Neuronal stem cell (in vitro differentiated cells): ENCODE measurements around the gene TNNC1.

Source experiments
- DNase-seq: peaks from one replicate; pipeline ENCODE4 v3.0.0-alpha.2; 2013; ENCODE audit warnings: low spot score
- H2AFZ ChIP-seq: one replicate; pipeline ENCODE4 v1.6.1; 2013; ENCODE audit warnings: mild to moderate bottlenecking, low read length, inconsistent platforms
- H2AK5ac ChIP-seq: 2 replicates; pipeline ENCODE4 v1.6.1; 2013; ENCODE audit warnings: low read depth, mild to moderate bottlenecking, inconsistent platforms, low read length, moderate library complexity, mixed read lengths
- H2BK120ac ChIP-seq: 2 replicates; pipeline ENCODE4 v1.6.1; 2013; ENCODE audit warnings: low read depth, mild to moderate bottlenecking, inconsistent platforms, low read length, moderate library complexity, mixed read lengths
- H2BK12ac ChIP-seq: one replicate; pipeline ENCODE4 v1.6.1; 2013; ENCODE audit warnings: low read length, inconsistent platforms
- H2BK15ac ChIP-seq: 2 replicates; pipeline ENCODE4 v1.6.1; 2013; ENCODE audit warnings: mild to moderate bottlenecking, low read length, inconsistent platforms, mixed read lengths
- H2BK5ac ChIP-seq: one replicate; pipeline ENCODE4 v1.6.1; 2013; ENCODE audit warnings: inconsistent platforms, mild to moderate bottlenecking, low read length, moderate library complexity
- H3K14ac ChIP-seq: one replicate; pipeline ENCODE4 v1.6.1; 2013; ENCODE audit warnings: low read length, inconsistent platforms
- H3K18ac ChIP-seq: 2 replicates; pipeline ENCODE4 v1.6.1; 2013; ENCODE audit warnings: low read length, inconsistent platforms
- H3K23ac ChIP-seq: 2 replicates; pipeline ENCODE4 v1.6.1; 2013; ENCODE audit warnings: low read depth, mild to moderate bottlenecking, mixed read lengths, low read length, inconsistent platforms; ENCODE audit not compliant: poor library complexity
- H3K27ac ChIP-seq: replicated peaks from 3 replicates; pipeline ENCODE4 v1.5.1; 2013; ENCODE audit warnings: low read length, inconsistent platforms
- H3K27me3 ChIP-seq, 3 experiments: 2 replicates each; pipeline ENCODE4 v1.6.1; 2013; ENCODE audit warnings: low read length in 3 of 3, mild to moderate bottlenecking in 2 of 3, inconsistent platforms in 1 of 3, low read depth in 1 of 3, mixed read lengths in 1 of 3, moderate library complexity in 1 of 3; ENCODE audit not compliant: control insufficient read depth in 3 of 3, insufficient read depth in 3 of 3
- H3K36me3 ChIP-seq, 2 donors: replicated peaks in 1 of 2; 2 replicates each; pipeline ENCODE4 v1.6.1; 2013; ENCODE audit warnings: low read length in 2 of 2; ENCODE audit not compliant: control insufficient read depth in 2 of 2, insufficient read depth in 2 of 2
- H3K4ac ChIP-seq: 2 replicates; pipeline ENCODE4 v1.6.1; 2013; ENCODE audit warnings: inconsistent platforms, mild to moderate bottlenecking, low read length, moderate library complexity
- H3K4me1 ChIP-seq, 2 donors: 1 replicate in 1 of 2; 2 replicates in 1 of 2; pipeline ENCODE4 v1.6.1; 2013; ENCODE audit warnings: low read length in 2 of 2, low read depth in 1 of 2; ENCODE audit not compliant: control insufficient read depth in 2 of 2, insufficient read depth in 1 of 2
- H3K4me2 ChIP-seq: one replicate; pipeline ENCODE4 v1.6.1; 2013; ENCODE audit warnings: mild to moderate bottlenecking, low read length, inconsistent platforms; ENCODE audit not compliant: insufficient read depth, poor library complexity, severe bottlenecking
- H3K4me3 ChIP-seq, 2 donors: 2 replicates each; pipeline ENCODE4 v1.5.1; 2013; ENCODE audit warnings: low read length in 2 of 2, mild to moderate bottlenecking in 2 of 2, inconsistent platforms in 1 of 2, moderate library complexity in 1 of 2
- H3K79me1 ChIP-seq: one replicate; pipeline ENCODE4 v1.6.1; 2013; ENCODE audit warnings: low read depth, mild to moderate bottlenecking, inconsistent platforms, low read length, moderate library complexity
- H3K9ac ChIP-seq: one replicate; pipeline ENCODE4 v1.6.1; 2013; ENCODE audit warnings: mild to moderate bottlenecking, low read depth, low read length, inconsistent platforms; ENCODE audit not compliant: poor library complexity
- H3K9me3 ChIP-seq, 2 donors: replicated peaks in 1 of 2; 2 replicates each; pipeline versions ENCODE3 to v1.6.1; 2013; ENCODE audit warnings: low read length in 2 of 2, mild to moderate bottlenecking in 2 of 2, inconsistent platforms in 1 of 2, low read depth in 1 of 2, mixed read lengths in 1 of 2, moderate library complexity in 1 of 2; ENCODE audit not compliant: control insufficient read depth in 2 of 2, insufficient read depth in 1 of 2
- H4K8ac ChIP-seq: one replicate; pipeline ENCODE4 v1.6.1; 2013; ENCODE audit warnings: low read depth, mild to moderate bottlenecking, inconsistent platforms, low read length, moderate library complexity
- H4K91ac ChIP-seq: one replicate; pipeline ENCODE4 v1.6.1; 2013; ENCODE audit warnings: low read length, low read depth, mild to moderate bottlenecking, inconsistent platforms; ENCODE audit not compliant: poor library complexity
- WGBS, 2 donors: extraction: QIAGEN DNeasy Blood & Tissue Kit; methylation state at CpG; one replicate each; pipeline ENCODE4 v1.1.7; 2013; ENCODE audit warnings: missing lambda C conversion rate in 2 of 2, mixed read lengths in 1 of 2; ENCODE audit not compliant: insufficient read length in 2 of 2, insufficient replicate concordance in 1 of 2; ENCODE audit errors: extremely low coverage in 2 of 2; 5-methylcytosine and 5-hydroxymethylcytosine counted together

TNNC1 gene

GRCh38 chr3:52420388-52420787 is 33.5 kb downstream of the TNNC1 start:
- Histone ChIP-seq H2AK5ac (no peak overlapping the region), H3K23ac (no peak overlapping the region), H3K27ac (no peak overlapping the region), H2BK12ac (no peak overlapping the region), H2BK5ac (no peak overlapping the region), H3K27me3 (no peaks in the 10 kb centered on the region), H2AFZ (no peak overlapping the region), H3K18ac (no peak overlapping the region), H2BK120ac (no peak overlapping the region), H3K4me1 (no peaks in the 10 kb centered on the region), H3K9ac (no peak overlapping the region), H4K8ac (no peak overlapping the region), H3K9me3 (no peaks in the 10 kb centered on the region), H3K4ac (no peak overlapping the region), H3K36me3 (no peaks in the 10 kb centered on the region), H2BK15ac (no peak overlapping the region), H4K91ac (no peak overlapping the region), H3K79me1 (no peaks in the 10 kb centered on the region), H3K4me3 (no peak overlapping the region), H3K4me2 (no peak overlapping the region), H3K14ac (no peak overlapping the region)
- no CpG with 5 or more reads among the region's 2 CpGs for WGBS, 2 donors
- DNase-seq, result no peak

- Histone ChIP-seq H2AK5ac (no peak overlapping the region), H4K91ac (no peak overlapping the region), H3K18ac (no peak overlapping the region), H3K23ac (no peak overlapping the region), H3K14ac (no peak overlapping the region), H3K27me3 (no peaks in the 10 kb centered on the region), H3K4me2 (no peak overlapping the region), H3K79me1 (no peaks in the 10 kb centered on the region), H3K4me3 (no peak overlapping the region), H3K9me3 (no peaks in the 10 kb centered on the region), H3K27ac (no peak overlapping the region), H2AFZ (no peak overlapping the region), H4K8ac (no peak overlapping the region), H2BK12ac (no peak overlapping the region), H3K4ac (no peak overlapping the region), H2BK5ac (no peak overlapping the region), H3K9ac (no peak overlapping the region), H3K4me1 (peaks cover 8 to 12% of the 10 kb centered on the region in 2 donors), H3K36me3 (no peaks in the 10 kb centered on the region), H2BK120ac (no peak overlapping the region), H2BK15ac (no peak overlapping the region)
- WGBS, 2 donors, result no CpG with 5 or more reads among the region's 3 CpGs
- DNase-seq, result no peak
Measured at GRCh38 chr3:52415800-52416199, 38.0 kb downstream of the TNNC1 start.

DNA sequence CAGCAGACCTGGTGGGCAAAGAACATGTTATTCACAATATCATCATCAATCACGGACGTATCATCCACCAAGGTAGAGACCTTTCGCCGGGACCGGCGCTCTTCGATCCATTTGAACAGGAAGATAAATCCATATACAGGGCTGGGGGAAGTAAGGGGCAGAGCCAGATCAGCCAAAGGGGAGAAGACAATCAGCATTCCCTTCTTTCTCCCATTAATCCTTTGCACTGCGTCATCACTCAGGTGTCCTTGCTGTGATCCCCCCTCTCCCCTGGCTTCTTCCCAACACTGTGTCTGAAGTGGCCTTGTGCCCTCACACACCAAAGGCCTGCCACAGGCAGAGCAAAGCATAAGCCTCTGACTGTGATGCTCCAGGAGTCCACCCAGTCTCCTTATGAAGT is 45.4 kb downstream of the TNNC1 start:
- H2BK120ac ChIP-seq, result no peak overlapping the region
- WGBS, 2 donors, result no CpG with 5 or more reads among the region's 8 CpGs
- H2AK5ac ChIP-seq, result no peak overlapping the region
- no peak overlapping the region for H4K91ac ChIP-seq
- no peak overlapping the region for H3K4ac ChIP-seq
- H3K27ac ChIP-seq, result no peak overlapping the region
- H3K4me2 ChIP-seq, result no peak overlapping the region
- H2BK12ac ChIP-seq, result no peak overlapping the region
- no peak overlapping the region for H2BK15ac ChIP-seq
- H3K36me3 ChIP-seq, result peaks cover 45 to 53% of the 10 kb centered on the region in 2 donors
- no peak overlapping the region for H4K8ac ChIP-seq
- H3K18ac ChIP-seq, result no peak overlapping the region
- no peak overlapping the region for H3K23ac ChIP-seq
- H3K4me1 ChIP-seq, result peaks cover 14 to 20% of the 10 kb centered on the region in 2 donors
- no peaks in the 10 kb centered on the region for H3K9me3 ChIP-seq
- no peak overlapping the region for H2BK5ac ChIP-seq
- H3K27me3 ChIP-seq, result no peaks in the 10 kb centered on the region
- no peak overlapping the region for H3K9ac ChIP-seq
- DNase-seq, result no peak
- H3K14ac ChIP-seq, result no peak overlapping the region
- H2AFZ ChIP-seq, result no peak overlapping the region
- H3K4me3 ChIP-seq, result peak overlapping the region in 1 of 2 donors; percentile 78
- H3K79me1 ChIP-seq, result peaks cover 19% of the 10 kb centered on the region

GRCh38 chr3:52407779-52408178 is 46.1 kb downstream of the TNNC1 start:
- WGBS, 2 donors, result no CpG with 5 or more reads among the region's 3 CpGs
- no peak overlapping the region for H2BK120ac ChIP-seq
- DNase-seq, result no peak

More at GRCh38 chr3:52407779-52408178, 46.1 kb downstream of the TNNC1 start:
- Histone ChIP-seq H3K27me3 (no peaks in the 10 kb centered on the region), H2BK12ac (no peak overlapping the region), H4K91ac (no peak overlapping the region), H3K36me3 (peaks cover 51 to 60% of the 10 kb centered on the region in 2 donors), H4K8ac (no peak overlapping the region), H2AFZ (no peak overlapping the region), H3K9me3 (no peaks in the 10 kb centered on the region), H3K23ac (no peak overlapping the region), H3K14ac (no peak overlapping the region), H2BK15ac (no peak overlapping the region), H3K4me2 (no peak overlapping the region), H3K27ac (no peak overlapping the region), H3K4ac (no peak overlapping the region), H3K4me3 (peak overlapping the region in 1 of 2 donors; percentile 2), H2BK5ac (no peak overlapping the region), H3K79me1 (peaks cover 20% of the 10 kb centered on the region), H3K18ac (no peak overlapping the region), H3K4me1 (peaks cover 14 to 20% of the 10 kb centered on the region in 2 donors), H2AK5ac (no peak overlapping the region), H3K9ac (no peak overlapping the region)
